ENCODE measurements around the gene S100A14.

- TF ChIP-seq, protein P1, sequence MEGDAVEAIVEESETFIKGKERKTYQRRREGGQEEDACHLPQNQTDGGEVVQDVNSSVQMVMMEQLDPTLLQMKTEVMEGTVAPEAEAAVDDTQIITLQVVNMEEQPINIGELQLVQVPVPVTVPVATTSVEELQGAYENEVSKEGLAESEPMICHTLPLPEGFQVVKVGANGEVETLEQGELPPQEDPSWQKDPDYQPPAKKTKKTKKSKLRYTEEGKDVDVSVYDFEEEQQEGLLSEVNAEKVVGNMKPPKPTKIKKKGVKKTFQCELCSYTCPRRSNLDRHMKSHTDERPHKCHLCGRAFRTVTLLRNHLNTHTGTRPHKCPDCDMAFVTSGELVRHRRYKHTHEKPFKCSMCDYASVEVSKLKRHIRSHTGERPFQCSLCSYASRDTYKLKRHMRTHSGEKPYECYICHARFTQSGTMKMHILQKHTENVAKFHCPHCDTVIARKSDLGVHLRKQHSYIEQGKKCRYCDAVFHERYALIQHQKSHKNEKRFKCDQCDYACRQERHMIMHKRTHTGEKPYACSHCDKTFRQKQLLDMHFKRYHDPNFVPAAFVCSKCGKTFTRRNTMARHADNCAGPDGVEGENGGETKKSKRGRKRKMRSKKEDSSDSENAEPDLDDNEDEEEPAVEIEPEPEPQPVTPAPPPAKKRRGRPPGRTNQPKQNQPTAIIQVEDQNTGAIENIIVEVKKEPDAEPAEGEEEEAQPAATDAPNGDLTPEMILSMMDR (IDR thresholded peaks at IDR 0.05) = no peak
- TF ChIP-seq, protein P2, sequence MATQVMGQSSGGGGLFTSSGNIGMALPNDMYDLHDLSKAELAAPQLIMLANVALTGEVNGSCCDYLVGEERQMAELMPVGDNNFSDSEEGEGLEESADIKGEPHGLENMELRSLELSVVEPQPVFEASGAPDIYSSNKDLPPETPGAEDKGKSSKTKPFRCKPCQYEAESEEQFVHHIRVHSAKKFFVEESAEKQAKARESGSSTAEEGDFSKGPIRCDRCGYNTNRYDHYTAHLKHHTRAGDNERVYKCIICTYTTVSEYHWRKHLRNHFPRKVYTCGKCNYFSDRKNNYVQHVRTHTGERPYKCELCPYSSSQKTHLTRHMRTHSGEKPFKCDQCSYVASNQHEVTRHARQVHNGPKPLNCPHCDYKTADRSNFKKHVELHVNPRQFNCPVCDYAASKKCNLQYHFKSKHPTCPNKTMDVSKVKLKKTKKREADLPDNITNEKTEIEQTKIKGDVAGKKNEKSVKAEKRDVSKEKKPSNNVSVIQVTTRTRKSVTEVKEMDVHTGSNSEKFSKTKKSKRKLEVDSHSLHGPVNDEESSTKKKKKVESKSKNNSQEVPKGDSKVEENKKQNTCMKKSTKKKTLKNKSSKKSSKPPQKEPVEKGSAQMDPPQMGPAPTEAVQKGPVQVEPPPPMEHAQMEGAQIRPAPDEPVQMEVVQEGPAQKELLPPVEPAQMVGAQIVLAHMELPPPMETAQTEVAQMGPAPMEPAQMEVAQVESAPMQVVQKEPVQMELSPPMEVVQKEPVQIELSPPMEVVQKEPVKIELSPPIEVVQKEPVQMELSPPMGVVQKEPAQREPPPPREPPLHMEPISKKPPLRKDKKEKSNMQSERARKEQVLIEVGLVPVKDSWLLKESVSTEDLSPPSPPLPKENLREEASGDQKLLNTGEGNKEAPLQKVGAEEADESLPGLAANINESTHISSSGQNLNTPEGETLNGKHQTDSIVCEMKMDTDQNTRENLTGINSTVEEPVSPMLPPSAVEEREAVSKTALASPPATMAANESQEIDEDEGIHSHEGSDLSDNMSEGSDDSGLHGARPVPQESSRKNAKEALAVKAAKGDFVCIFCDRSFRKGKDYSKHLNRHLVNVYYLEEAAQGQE (IDR thresholded peaks at IDR 0.05; ENCODE audit: insufficient read depth in 1 of 2, low read depth in 2 of 2, low read length in 1 of 2) = no peak
- no peak for TF ChIP-seq POLR2AphosphoS5 (IDR thresholded peaks at IDR 0.05; ENCODE audit: low read depth, low read length)
- TF ChIP-seq SIN3A (IDR thresholded peaks at IDR 0.05; ENCODE audit: borderline replicate concordance, insufficient read depth, low read depth, low read length) = no peak
Measured at GRCh38 chr1:153623101-153623500, 7.0 kb upstream of the S100A14 start.

Measured in Panc1 (cell line).